ENCODE results near the gene CAV3. TPM values are rescaled to one million over a fixed set of nuclear protein-coding genes. Genes with fewer than 3 reads are reported as not detected.

Gene CAV3
- total RNA-seq, 4 donors from 2014 or later: not detected

GRCh38 chr3:8761866-8762265 lies 28.3 kb downstream of the CAV3 start:
- no peak for ATAC-seq (ENCODE audit: low FRiP score)
- no peak for DNase-seq (ENCODE audit: low spot score)
- TF ChIP-seq, protein P1, sequence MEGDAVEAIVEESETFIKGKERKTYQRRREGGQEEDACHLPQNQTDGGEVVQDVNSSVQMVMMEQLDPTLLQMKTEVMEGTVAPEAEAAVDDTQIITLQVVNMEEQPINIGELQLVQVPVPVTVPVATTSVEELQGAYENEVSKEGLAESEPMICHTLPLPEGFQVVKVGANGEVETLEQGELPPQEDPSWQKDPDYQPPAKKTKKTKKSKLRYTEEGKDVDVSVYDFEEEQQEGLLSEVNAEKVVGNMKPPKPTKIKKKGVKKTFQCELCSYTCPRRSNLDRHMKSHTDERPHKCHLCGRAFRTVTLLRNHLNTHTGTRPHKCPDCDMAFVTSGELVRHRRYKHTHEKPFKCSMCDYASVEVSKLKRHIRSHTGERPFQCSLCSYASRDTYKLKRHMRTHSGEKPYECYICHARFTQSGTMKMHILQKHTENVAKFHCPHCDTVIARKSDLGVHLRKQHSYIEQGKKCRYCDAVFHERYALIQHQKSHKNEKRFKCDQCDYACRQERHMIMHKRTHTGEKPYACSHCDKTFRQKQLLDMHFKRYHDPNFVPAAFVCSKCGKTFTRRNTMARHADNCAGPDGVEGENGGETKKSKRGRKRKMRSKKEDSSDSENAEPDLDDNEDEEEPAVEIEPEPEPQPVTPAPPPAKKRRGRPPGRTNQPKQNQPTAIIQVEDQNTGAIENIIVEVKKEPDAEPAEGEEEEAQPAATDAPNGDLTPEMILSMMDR (IDR thresholded peaks at IDR 0.05): no peak

DNA sequence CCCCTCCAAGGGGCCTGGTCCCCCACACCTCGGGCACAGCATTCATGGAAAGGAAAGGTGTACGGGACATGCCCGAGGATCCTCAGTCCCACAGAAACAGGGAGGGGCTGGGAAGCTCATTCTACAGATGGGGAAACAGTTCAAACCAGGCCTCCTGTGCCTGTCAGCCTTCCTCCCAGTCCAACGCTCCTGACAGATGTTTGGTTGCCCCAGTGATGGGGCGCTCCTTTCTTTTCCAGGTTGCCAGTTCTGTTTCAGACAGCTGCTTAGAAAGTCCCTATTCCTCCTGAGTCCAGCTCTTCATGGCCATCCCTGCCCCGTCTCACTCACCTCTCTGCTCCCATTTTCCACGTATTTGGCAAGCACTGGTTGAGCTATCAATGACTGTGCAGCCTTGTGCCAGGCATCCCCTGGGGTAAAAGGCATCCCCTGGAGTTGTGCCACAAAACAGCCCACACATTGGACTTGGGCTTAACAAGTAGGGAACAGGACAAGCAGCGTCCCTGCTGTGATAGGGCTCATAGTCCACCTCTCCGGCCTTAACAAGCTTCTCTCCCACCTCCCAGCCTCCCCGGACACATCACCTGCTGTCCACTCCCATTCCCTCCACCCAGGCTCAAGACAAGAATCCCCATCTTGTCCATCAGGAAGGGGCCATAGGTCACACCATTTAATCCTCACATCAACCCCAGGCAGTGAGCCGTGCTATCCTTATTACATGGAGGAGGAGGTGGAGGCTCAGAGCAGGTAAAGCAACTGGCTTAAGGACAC lies 29.2 kb downstream of the CAV3 start:
- DNase-seq (ENCODE audit: low spot score) (no peak), ATAC-seq (ENCODE audit: low FRiP score) (no peak)
- TF ChIP-seq, protein P1 (IDR thresholded peaks at IDR 0.05): no peak

DNA sequence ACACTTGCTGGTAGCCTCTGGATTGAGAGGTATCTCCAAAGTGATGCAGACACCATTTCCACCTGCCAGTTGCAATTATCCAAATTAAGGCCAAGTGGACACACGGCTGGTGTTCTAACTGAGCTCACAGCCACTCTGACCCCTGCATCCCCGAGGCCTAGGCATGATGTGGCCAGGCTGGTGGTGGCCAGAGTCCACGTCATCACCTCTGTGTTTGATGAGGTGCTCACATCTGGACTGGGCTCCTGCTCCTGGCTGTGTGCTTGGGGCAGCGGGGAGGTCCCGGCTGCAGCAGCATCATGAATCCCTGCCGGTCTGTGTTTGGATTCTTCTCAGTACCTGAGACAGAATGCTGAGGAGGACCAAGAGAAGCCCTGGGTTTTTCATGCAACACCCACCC lies 30.9 kb downstream of the CAV3 start:
- TF ChIP-seq, protein P1 (IDR thresholded peaks at IDR 0.05): no peak
- DNase-seq (ENCODE audit: low spot score) (no peak), ATAC-seq (ENCODE audit: low FRiP score) (no peak)

DNA sequence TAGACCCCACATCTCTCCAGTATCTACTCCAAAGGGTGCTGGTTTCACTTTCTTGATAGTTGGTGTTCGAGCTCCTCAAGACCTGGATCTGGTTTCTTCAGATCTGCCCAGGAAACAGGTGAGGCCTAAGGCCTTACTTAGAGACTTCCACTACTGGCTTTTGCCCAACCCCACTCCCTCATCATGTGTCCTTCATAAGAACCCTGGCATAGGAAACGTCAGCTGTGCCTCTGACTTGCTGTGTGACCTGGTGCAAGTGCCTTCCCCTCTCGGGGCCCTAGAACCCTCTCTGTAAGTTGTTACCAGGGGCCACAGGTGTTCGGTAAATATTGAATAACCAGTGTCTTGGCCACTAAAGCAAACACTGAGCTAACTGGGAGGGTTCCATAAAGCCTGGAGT lies 31.9 kb downstream of the CAV3 start:
- ATAC-seq (ENCODE audit: low FRiP score): no peak
- DNase-seq (ENCODE audit: low spot score): no peak

GRCh38 chr3:8766148-8766547 lies 32.5 kb downstream of the CAV3 start:
- no peak for DNase-seq (ENCODE audit: low spot score)
- TF ChIP-seq, protein P1 (IDR thresholded peaks at IDR 0.05): no peak

More for the DNA sequence above, 31.9 kb downstream of the CAV3 start:
- TF ChIP-seq, protein P1 (IDR thresholded peaks at IDR 0.05): no peak

GRCh38 chr3:8767256-8767666 lies 33.7 kb downstream of the CAV3 start:
- DNase-seq (ENCODE audit: low spot score) (no peak), ATAC-seq (ENCODE audit: low FRiP score) (no peak)
- TF ChIP-seq, protein P1 (IDR thresholded peaks at IDR 0.05): no peak

More at GRCh38 chr3:8766148-8766547, 32.5 kb downstream of the CAV3 start:
- ATAC-seq (ENCODE audit: low FRiP score): no peak

Measured in omental fat pad (tissue), 4 donors.